Ureter (tissue), 1 donor: Measurements from ENCODE around the gene EXOC4. TPM values are rescaled to one million over a fixed set of nuclear protein-coding genes. Genes with fewer than 3 reads are reported as not detected.
"Not testable (repeated sequence)": the region's sequence is repeated elsewhere in the genome, so short reads cannot be mapped to it uniquely, and the experiment has no call there.

Source experiments
- DNase-seq: peaks from one replicate; pipeline ENCODE4 v3.0.0-alpha.2; 2020; ENCODE audit warnings: low spot score
- total RNA-seq: library from RNA; stranded (reverse); gene quantifications from one replicate; pipeline ENCODE4 v1.2.4, GENCODE V29; 2023
- donor health status: DM: yes; HTN: yes; CAD: no.

The EXOC4 gene
- total RNA-seq, 1 donor from 2014 or later, result 145 TPM

- DNase-seq, result no peak
Measured at GRCh38 chr7:133619491-133619890, 366.6 kb downstream of the EXOC4 start.

- DNase-seq, result no peak
Measured at GRCh38 chr7:133623721-133624120, 370.8 kb downstream of the EXOC4 start.

GRCh38 chr7:133625046-133625445 is 372.2 kb downstream of the EXOC4 start:
- DNase-seq, result no peak

GRCh38 chr7:133629701-133630100 is 376.8 kb downstream of the EXOC4 start:
- DNase-seq, result no peak

- no peak for DNase-seq
Measured at GRCh38 chr7:133633055-133633454, 380.2 kb downstream of the EXOC4 start.

- DNase-seq, result no peak
Measured at GRCh38 chr7:133635541-133635940, 382.7 kb downstream of the EXOC4 start.

- no peak for DNase-seq
Measured at GRCh38 chr7:133638857-133639256, 386.0 kb downstream of the EXOC4 start.

- no peak for DNase-seq
Measured at GRCh38 chr7:133641436-133641835, 388.6 kb downstream of the EXOC4 start.

GRCh38 chr7:133642907-133643306 is 390.0 kb downstream of the EXOC4 start:
- DNase-seq, result no peak

GRCh38 chr7:133643652-133644051 is 390.8 kb downstream of the EXOC4 start:
- DNase-seq, result not testable (repeated sequence)

- no peak for DNase-seq
Measured at GRCh38 chr7:133645884-133646391, 393.1 kb downstream of the EXOC4 start.

- DNase-seq, result no peak
Measured at GRCh38 chr7:133646472-133647315, 393.8 kb downstream of the EXOC4 start.

- DNase-seq, result no peak
Measured at GRCh38 chr7:133649593-133649992, 396.7 kb downstream of the EXOC4 start.

GRCh38 chr7:133650069-133650468 is 397.2 kb downstream of the EXOC4 start:
- DNase-seq, result no peak

- DNase-seq, result no peak
Measured at GRCh38 chr7:133650487-133651300, 397.8 kb downstream of the EXOC4 start.

GRCh38 chr7:133652547-133652946 is 399.7 kb downstream of the EXOC4 start:
- no peak for DNase-seq

GRCh38 chr7:133654547-133654946 is 401.7 kb downstream of the EXOC4 start:
- no peak for DNase-seq

GRCh38 chr7:133662276-133662675 is 409.4 kb downstream of the EXOC4 start:
- DNase-seq, result no peak

GRCh38 chr7:133662830-133663229 is 410.0 kb downstream of the EXOC4 start:
- no peak for DNase-seq

- no peak for DNase-seq
Measured at GRCh38 chr7:133664528-133664927, 411.6 kb downstream of the EXOC4 start.

- no peak for DNase-seq
Measured at GRCh38 chr7:133668296-133669060, 415.6 kb downstream of the EXOC4 start.

- DNase-seq, result no peak
Measured at GRCh38 chr7:133669061-133669455, 416.2 kb downstream of the EXOC4 start.
